ENCODE measurements around the gene ANAPC2.

The ANAPC2 gene

GRCh38 chr9:137161558-137162486 is 26.5 kb downstream of the ANAPC2 start:
- DNase-seq (ENCODE audit: low spot score), result no peak

- no peak for DNase-seq (ENCODE audit: low spot score)
Measured at GRCh38 chr9:137160716-137161557, 27.4 kb downstream of the ANAPC2 start.

- DNase-seq (ENCODE audit: low spot score), result no peak
Measured at GRCh38 chr9:137160054-137160425, 28.3 kb downstream of the ANAPC2 start.

- DNase-seq (ENCODE audit: low spot score), result no peak
Measured at GRCh38 chr9:137159105-137160053, 29.0 kb downstream of the ANAPC2 start.

GRCh38 chr9:137158625-137159024 is 29.7 kb downstream of the ANAPC2 start:
- no peak for DNase-seq (ENCODE audit: low spot score)

- DNase-seq (ENCODE audit: low spot score), result no peak
Measured at GRCh38 chr9:137157618-137158415, 30.5 kb downstream of the ANAPC2 start.

- no peak for DNase-seq (ENCODE audit: low spot score)
Measured at GRCh38 chr9:137156567-137157375, 31.6 kb downstream of the ANAPC2 start.

DNA sequence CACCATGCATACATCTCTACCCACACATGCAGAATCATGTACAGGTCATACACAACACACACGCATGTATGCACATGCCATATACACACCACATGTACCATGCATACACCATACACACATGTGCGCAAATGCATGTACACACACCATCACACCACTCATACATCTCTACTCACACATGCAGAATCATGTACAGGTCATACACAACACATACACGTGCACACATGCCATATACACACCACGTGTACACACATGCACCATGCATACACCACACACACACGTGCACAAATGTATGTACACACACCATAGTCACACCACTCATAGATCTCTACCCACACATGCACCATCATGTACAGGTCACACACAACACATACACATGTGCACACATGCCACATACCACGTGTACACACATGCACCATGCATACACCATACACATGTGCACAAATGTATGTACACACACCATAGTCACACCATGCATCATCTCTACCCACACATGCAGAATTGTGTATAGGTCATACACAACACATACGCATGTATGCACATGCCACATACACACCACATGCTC is 35.4 kb downstream of the ANAPC2 start:
- DNase-seq (ENCODE audit: low spot score), result no peak

- DNase-seq (ENCODE audit: low spot score), result no peak
Measured at GRCh38 chr9:137150617-137151457, 37.5 kb downstream of the ANAPC2 start.

- no peak for DNase-seq (ENCODE audit: low spot score)
Measured at GRCh38 chr9:137149942-137150616, 38.3 kb downstream of the ANAPC2 start.

GRCh38 chr9:137149363-137149762 is 39.0 kb downstream of the ANAPC2 start:
- DNase-seq (ENCODE audit: low spot score), result no peak

- no peak for DNase-seq (ENCODE audit: low spot score)
Measured at GRCh38 chr9:137148661-137149060, 39.7 kb downstream of the ANAPC2 start.

GRCh38 chr9:137148242-137148641 is 40.1 kb downstream of the ANAPC2 start:
- no peak for DNase-seq (ENCODE audit: low spot score)

- no peak for DNase-seq (ENCODE audit: low spot score)
Measured at GRCh38 chr9:137147793-137148160, 40.6 kb downstream of the ANAPC2 start.

DNA sequence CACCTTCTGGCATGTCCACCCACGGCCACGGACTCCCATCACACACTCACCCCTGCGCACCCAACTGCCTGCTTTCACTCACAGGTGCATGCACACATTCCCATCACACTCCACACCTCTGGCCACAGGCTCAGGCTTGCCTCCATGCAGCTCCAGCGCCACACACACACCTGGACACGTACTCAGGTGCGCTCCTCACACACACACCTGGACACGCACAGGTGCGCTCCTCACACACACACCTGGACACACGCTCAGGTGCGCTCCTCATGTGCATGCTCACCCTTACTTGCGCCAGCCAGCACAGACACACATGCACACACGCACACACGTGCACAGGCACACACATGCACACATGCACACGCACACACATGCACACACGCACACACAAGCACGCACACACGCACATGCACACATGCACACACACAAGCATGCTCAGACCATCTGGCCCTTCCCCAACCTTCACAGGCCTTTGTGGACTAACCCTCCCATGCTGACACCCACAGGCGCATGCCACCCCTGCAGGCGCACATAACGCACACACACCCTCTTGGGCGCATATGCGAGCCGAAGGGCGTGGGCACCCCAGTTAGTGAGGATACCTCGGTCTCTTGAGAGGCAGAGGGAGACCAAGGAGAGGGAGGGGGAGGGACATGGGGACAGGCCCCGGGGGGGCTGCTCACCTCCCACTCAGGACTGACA is 41.1 kb downstream of the ANAPC2 start:
- DNase-seq (ENCODE audit: low spot score), result no peak

DNA sequence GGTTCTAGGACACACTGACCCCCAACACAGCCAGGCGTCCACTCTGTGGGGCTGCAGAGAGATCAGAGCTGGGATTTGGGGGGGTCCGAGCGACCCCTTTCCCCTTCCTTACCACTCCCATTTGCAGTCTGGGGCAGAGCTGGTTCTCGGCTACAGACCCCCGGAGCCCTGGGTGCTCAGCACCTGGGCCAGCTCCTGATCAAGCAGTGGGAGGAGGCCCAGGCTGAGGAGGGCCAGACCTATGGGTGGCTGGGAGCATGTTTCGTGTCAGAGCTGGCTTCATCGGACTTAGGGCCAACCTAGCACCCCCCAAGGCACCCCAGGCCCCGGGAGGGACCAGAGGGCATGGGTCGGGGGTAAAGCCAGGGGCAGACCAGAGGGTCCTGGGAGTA is 41.8 kb downstream of the ANAPC2 start:
- no peak for DNase-seq (ENCODE audit: low spot score)

DNA sequence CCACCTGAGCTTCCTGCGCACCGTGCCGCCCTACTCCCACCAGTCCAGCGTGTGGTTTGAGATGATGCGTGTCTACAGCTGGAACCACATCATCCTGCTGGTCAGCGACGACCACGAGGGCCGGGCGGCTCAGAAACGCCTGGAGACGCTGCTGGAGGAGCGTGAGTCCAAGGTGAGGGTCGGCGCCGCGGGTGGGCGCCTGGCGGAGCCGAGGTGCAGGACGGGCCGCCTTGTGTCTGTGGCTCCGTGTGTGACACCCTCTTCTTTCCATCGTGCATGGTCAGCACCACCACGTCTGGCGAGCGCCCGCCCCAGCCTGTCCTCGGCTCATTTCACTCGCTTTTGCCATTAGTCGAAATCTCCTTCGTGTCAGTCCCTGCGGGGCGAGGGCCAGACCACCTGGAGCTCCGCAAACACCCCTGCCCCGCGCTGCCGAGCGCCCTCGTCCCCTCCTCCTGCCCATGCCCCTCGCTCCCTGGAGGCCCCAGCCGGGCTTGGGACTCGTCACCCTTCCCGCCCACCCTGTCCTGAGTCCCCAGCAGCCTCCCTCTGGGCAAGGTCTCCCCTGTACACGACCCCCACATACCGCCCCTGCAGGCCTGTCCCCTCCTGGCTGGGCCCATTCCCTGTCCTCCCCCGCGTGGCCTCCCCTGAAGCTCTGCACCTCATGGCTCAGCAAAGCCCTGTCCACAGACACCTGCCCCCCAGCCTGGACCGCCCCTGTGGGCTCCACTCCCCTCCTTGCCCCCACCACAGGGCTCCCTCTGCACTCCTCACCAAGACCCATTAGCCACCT is 42.4 kb downstream of the ANAPC2 start:
- no peak for DNase-seq (ENCODE audit: low spot score)

Measured in globus pallidus (tissue), 1 donor.